ENCODE measurements around the gene TMEM269. TPM values are rescaled to one million over a fixed set of nuclear protein-coding genes. Genes with fewer than 3 reads are reported as not detected.

The TMEM269 gene, protein sequence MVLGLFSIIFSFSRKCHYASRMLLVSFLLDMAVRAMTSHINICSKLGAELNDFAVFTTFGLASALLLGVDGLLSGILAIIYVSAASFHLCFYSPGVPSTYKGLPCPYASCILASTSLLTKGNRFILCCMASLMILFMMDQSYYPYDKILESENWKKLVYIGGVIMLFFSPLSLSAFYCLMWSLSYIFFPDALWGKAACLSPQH
- under 0.01 TPM in 2 replicates for total RNA-seq

- H3K36me3 ChIP-seq (ENCODE audit: control insufficient read depth, insufficient read depth, low read length) = no peaks in the 10 kb centered on the region
- DNase-seq (ENCODE audit: low read depth) (no peak), FAIRE-seq (no peak)
- no peaks in the 10 kb centered on the region for H3K27me3 ChIP-seq (ENCODE audit: control insufficient read depth, insufficient read depth, low read length)
- TF ChIP-seq CTCF (IDR thresholded peaks at IDR 0.05; ENCODE audit: insufficient read depth, low read length, severe bottlenecking) = no peak
- peak within 1 kb of the TSS; percentile 21 for H3K4me3 ChIP-seq (ENCODE audit: low read depth, low read length)
Measured at GRCh38 chr1:42784946-42785693, at the start of gene TMEM269. TSS of gene TMEM269 (plus strand) at chr1:42784991. CDS start at chr1:42789894, 4,903 bp downstream.

DNA sequence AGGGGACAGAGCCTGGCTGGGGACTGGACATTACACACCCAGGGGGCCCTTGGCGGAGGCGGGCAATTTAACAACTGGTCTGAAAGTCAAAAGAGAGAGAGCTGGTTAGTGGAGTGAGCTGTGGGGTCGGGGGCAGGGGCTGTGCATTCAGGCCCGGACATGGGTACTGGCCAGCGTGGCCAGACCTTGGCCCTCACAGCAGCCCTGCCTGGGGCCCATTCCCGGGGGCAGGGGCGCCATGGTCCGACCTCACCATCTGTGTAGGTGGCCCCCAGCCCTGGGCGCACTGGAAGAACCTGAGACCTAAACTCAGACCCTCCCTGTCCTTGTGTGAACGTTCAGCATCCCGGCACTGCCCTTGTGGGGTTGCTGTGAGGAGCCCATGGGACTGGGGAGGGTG lies 49.7 kb upstream of the TMEM269 start:
- no peak overlapping the region for H3K4me3 ChIP-seq (ENCODE audit: low read depth, low read length)
- no peak for TF ChIP-seq CTCF (IDR thresholded peaks at IDR 0.05; ENCODE audit: insufficient read depth, low read length, severe bottlenecking)
- no peaks in the 10 kb centered on the region for H3K27me3 ChIP-seq (ENCODE audit: control insufficient read depth, insufficient read depth, low read length)
- DNase-seq (ENCODE audit: low read depth) (no peak), FAIRE-seq (no peak)
- no peaks in the 10 kb centered on the region for H3K36me3 ChIP-seq (ENCODE audit: control insufficient read depth, insufficient read depth, low read length)

GRCh38 chr1:42735477-42736105 lies 49.2 kb upstream of the TMEM269 start:
- DNase-seq (ENCODE audit: low read depth) = peak; percentile 82
- Histone ChIP-seq H3K27me3 (ENCODE audit: control insufficient read depth, insufficient read depth, low read length) (no peaks in the 10 kb centered on the region), H3K4me3 (ENCODE audit: low read depth, low read length) (no peak overlapping the region), H3K36me3 (ENCODE audit: control insufficient read depth, insufficient read depth, low read length) (no peaks in the 10 kb centered on the region)
- no peak for TF ChIP-seq CTCF (IDR thresholded peaks at IDR 0.05; ENCODE audit: insufficient read depth, low read length, severe bottlenecking)
- no peak for FAIRE-seq

DNA sequence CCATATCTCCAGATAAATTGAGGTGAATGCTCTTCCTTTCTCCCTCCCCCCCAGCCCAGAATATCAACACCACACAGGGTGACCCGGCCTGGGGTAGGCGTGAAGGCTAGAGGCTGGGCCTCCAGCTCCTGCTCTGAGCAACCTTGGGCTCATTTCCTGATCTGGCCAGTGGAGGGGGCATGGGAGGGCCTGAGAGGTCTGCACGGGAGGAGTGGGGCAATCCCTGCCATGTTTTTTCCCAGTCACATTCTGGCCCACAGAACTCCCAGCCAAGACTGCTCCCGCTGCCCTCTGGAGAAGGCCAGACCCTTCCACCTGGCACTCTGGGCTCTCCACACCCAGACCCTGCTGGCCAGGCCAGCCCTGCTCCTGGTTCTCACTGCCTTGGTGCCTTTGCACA lies 48.6 kb upstream of the TMEM269 start:
- Histone ChIP-seq H3K4me3 (ENCODE audit: low read depth, low read length) (no peak overlapping the region), H3K36me3 (ENCODE audit: control insufficient read depth, insufficient read depth, low read length) (no peaks in the 10 kb centered on the region), H3K27me3 (ENCODE audit: control insufficient read depth, insufficient read depth, low read length) (no peaks in the 10 kb centered on the region)
- no peak for FAIRE-seq
- peak; percentile 51 for DNase-seq (ENCODE audit: low read depth)
- peak; percentile 70 for TF ChIP-seq CTCF (IDR thresholded peaks at IDR 0.05; ENCODE audit: insufficient read depth, low read length, severe bottlenecking)

DNA sequence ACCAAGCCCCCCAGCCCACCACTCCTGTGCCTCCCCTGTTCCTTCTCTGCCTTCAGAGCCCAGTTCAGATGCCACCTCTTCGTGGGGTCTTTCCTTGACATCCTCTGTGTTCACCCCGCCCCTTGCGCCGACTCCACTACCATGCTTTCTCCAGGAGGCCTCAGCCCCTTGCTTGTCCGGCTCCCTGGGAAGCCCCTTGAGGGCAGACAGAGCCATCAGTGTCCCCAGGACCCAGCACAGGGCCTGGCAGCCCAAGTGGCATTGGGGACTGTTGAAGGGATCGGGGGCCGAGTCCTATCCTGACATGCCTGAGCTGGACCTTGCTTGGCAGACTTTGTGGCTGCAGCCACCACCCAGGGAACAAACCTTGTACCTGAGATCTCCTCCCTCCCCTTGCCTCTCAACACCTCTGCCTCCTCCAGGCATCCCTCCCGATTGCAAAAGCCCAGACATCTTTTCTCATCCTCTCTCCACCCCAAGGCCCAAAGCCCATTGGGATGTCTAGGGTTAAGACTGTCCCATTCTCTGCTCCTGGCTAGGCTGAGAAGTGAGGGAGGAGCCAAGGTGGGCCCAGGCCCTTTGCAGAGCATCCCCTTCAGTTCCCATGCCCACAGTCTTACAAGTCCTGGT lies 48.1 kb upstream of the TMEM269 start:
- Histone ChIP-seq H3K4me3 (ENCODE audit: low read depth, low read length) (no peak overlapping the region), H3K27me3 (ENCODE audit: control insufficient read depth, insufficient read depth, low read length) (no peaks in the 10 kb centered on the region), H3K36me3 (ENCODE audit: control insufficient read depth, insufficient read depth, low read length) (no peaks in the 10 kb centered on the region)
- no peak for TF ChIP-seq CTCF (IDR thresholded peaks at IDR 0.05; ENCODE audit: insufficient read depth, low read length, severe bottlenecking)
- FAIRE-seq = no peak
- DNase-seq (ENCODE audit: low read depth) = no peak
